ENCODE measurements around the gene ERN1.
"Not testable (repeated sequence)": the region's sequence is repeated elsewhere in the genome, so short reads cannot be mapped to it uniquely, and the experiment has no call there.

The ERN1 gene

GRCh38 chr17:64129765-64130558 is at the start of gene ERN1:
ERN1 (minus strand) TSS chr17:64130144; CDS start chr17:64130029, 115 bp downstream.
- peak; percentile 90 for DNase-seq

- not testable (repeated sequence) for DNase-seq
These were observed 49.1 kb upstream of the ERN1 start for GRCh38 chr17:64179024-64179423.

GRCh38 chr17:64178011-64178825 is 48.3 kb upstream of the ERN1 start:
- no peak for DNase-seq

- no peak for DNase-seq
These were observed 47.5 kb upstream of the ERN1 start for GRCh38 chr17:64177311-64178010.

GRCh38 chr17:64176556-64176955 is 46.6 kb upstream of the ERN1 start:
- DNase-seq: no peak

- peak; percentile 11 for DNase-seq
These were observed 44.9 kb upstream of the ERN1 start for GRCh38 chr17:64174686-64175456.

GRCh38 chr17:64173646-64174045 is 43.7 kb upstream of the ERN1 start:
- DNase-seq: no peak

GRCh38 chr17:64172510-64172909 is 42.6 kb upstream of the ERN1 start:
- DNase-seq: no peak

GRCh38 chr17:64171041-64171440 is 41.1 kb upstream of the ERN1 start:
- no peak for DNase-seq

- no peak for DNase-seq
These were observed 40.3 kb upstream of the ERN1 start for GRCh38 chr17:64170286-64170685.

GRCh38 chr17:64167666-64168065 is 37.7 kb upstream of the ERN1 start:
- DNase-seq: not testable (repeated sequence)

GRCh38 chr17:64166876-64167275 is 36.9 kb upstream of the ERN1 start:
- no peak for DNase-seq

- no peak for DNase-seq
These were observed 35.4 kb upstream of the ERN1 start for GRCh38 chr17:64165347-64165746.

- DNase-seq: no peak
These were observed 34.8 kb upstream of the ERN1 start for GRCh38 chr17:64164596-64165285.

- DNase-seq: no peak
These were observed 33.5 kb upstream of the ERN1 start for GRCh38 chr17:64163468-64163867.

- DNase-seq: no peak
These were observed 32.6 kb upstream of the ERN1 start for GRCh38 chr17:64162554-64162953.

GRCh38 chr17:64161380-64162176 is 31.6 kb upstream of the ERN1 start:
- DNase-seq: no peak

- DNase-seq: no peak
These were observed 30.4 kb upstream of the ERN1 start for GRCh38 chr17:64160378-64160777.

- DNase-seq: no peak
These were observed 29.1 kb upstream of the ERN1 start for GRCh38 chr17:64158831-64159590.

- DNase-seq: no peak
These were observed 28.5 kb upstream of the ERN1 start for GRCh38 chr17:64158406-64158805.

All from CD4-positive, alpha-beta T cell treated with Interleukin-10 for 1 hour (primary cell).